H9 (cell line): ENCODE measurements around the gene NEDD9. TPM values are rescaled to one million over a fixed set of nuclear protein-coding genes. Genes with fewer than 3 reads are reported as not detected.

ENCODE experiments used
- DNase-seq: peaks from one replicate; pipeline ENCODE4 v3.0.0-alpha.2; 2017
- H2AFZ ChIP-seq: one replicate; pipeline ENCODE4 v1.6.1; 2013; ENCODE audit warnings: mild to moderate bottlenecking, low read length, control low read depth, moderate library complexity
- H2AK5ac ChIP-seq: 2 replicates; pipeline ENCODE4 v1.6.1; 2013; ENCODE audit warnings: low read length, control low read depth, mixed read lengths; ENCODE audit not compliant: insufficient read length
- H2BK120ac ChIP-seq: one replicate; pipeline ENCODE4 v1.6.1; 2013; ENCODE audit warnings: low read depth, mild to moderate bottlenecking, low read length, control low read depth, inconsistent platforms; ENCODE audit not compliant: poor library complexity, severe bottlenecking
- H2BK12ac ChIP-seq: 2 replicates; pipeline ENCODE4 v1.6.1; 2013; ENCODE audit warnings: low read length, control low read depth, mixed read lengths, low read depth; ENCODE audit not compliant: insufficient read length
- H2BK15ac ChIP-seq: 2 replicates; pipeline ENCODE4 v1.6.1; 2013; ENCODE audit warnings: low read depth, low read length, control low read depth
- H2BK20ac ChIP-seq: one replicate; pipeline ENCODE4 v1.6.1; 2013; ENCODE audit warnings: low read depth, mild to moderate bottlenecking, low read length, control low read depth, inconsistent platforms; ENCODE audit not compliant: poor library complexity, severe bottlenecking
- H2BK5ac ChIP-seq: 2 replicates; pipeline ENCODE4 v1.6.1; 2013; ENCODE audit warnings: low read length, control low read depth, mixed read lengths; ENCODE audit not compliant: insufficient read length
- H3K14ac ChIP-seq: 2 replicates; pipeline ENCODE4 v1.6.1; 2013; ENCODE audit warnings: low read length, control low read depth; ENCODE audit not compliant: insufficient read depth
- H3K18ac ChIP-seq: 2 replicates; pipeline ENCODE4 v1.6.1; 2013; ENCODE audit warnings: low read depth, mild to moderate bottlenecking, mixed read lengths, low read length, control low read depth; ENCODE audit not compliant: insufficient read length
- H3K23ac ChIP-seq: 2 replicates; pipeline ENCODE4 v1.6.1; 2013; ENCODE audit warnings: low read length, control low read depth, mixed read lengths, low read depth; ENCODE audit not compliant: insufficient read length
- H3K23me2 ChIP-seq: 2 replicates; pipeline ENCODE4 v1.6.1; 2013; ENCODE audit warnings: low read depth, mild to moderate bottlenecking, mixed read lengths, low read length, control low read depth; ENCODE audit not compliant: insufficient read length, poor library complexity, severe bottlenecking
- H3K27ac ChIP-seq: 2 replicates; pipeline ENCODE4 v1.5.1; 2013; ENCODE audit warnings: low read length, control low read depth, mixed read lengths, low read depth; ENCODE audit not compliant: insufficient read length
- H3K27me3 ChIP-seq: 2 replicates; pipeline ENCODE4 v1.6.1; 2013; ENCODE audit warnings: low read length, control low read depth, inconsistent platforms; ENCODE audit not compliant: insufficient read depth
- H3K4ac ChIP-seq: 2 replicates; pipeline ENCODE4 v1.6.1; 2013; ENCODE audit warnings: low read depth, mild to moderate bottlenecking, control low read depth, inconsistent platforms, low read length, moderate library complexity
- H3K4me1 ChIP-seq: 2 replicates; pipeline ENCODE4 v1.6.1; 2013; ENCODE audit warnings: low read length, control low read depth, inconsistent platforms; ENCODE audit not compliant: insufficient read depth
- H3K4me2 ChIP-seq: 2 replicates; pipeline ENCODE4 v1.6.1; 2013; ENCODE audit warnings: low read length, control low read depth, mixed read lengths; ENCODE audit not compliant: insufficient read length, insufficient read depth
- H3K56ac ChIP-seq: 2 replicates; pipeline ENCODE4 v1.6.1; 2013; ENCODE audit warnings: low read depth, mild to moderate bottlenecking, mixed read lengths, low read length, control low read depth; ENCODE audit not compliant: insufficient read length
- H3K79me1 ChIP-seq: 2 replicates; pipeline ENCODE4 v1.6.1; 2013; ENCODE audit warnings: low read depth, mild to moderate bottlenecking, moderate library complexity, low read length, control low read depth, inconsistent platforms; ENCODE audit not compliant: insufficient read depth, poor library complexity, severe bottlenecking
- H3K79me2 ChIP-seq: 2 replicates; pipeline ENCODE4 v1.6.1; 2013; ENCODE audit warnings: low read length, control low read depth, inconsistent platforms; ENCODE audit not compliant: insufficient read depth
- H3K9ac ChIP-seq: 2 replicates; pipeline ENCODE4 v1.6.1; 2013; ENCODE audit warnings: low read length, control low read depth, mixed read lengths; ENCODE audit not compliant: insufficient read length; ENCODE audit errors: extremely low read depth
- H3K9me3 ChIP-seq: one replicate; pipeline ENCODE4 v1.6.1; 2013; ENCODE audit warnings: low read depth, low read length, inconsistent platforms; ENCODE audit not compliant: control insufficient read depth
- H3T11ph ChIP-seq: one replicate; pipeline ENCODE4 v1.6.1; 2013; ENCODE audit warnings: mild to moderate bottlenecking, low read length, control low read depth, inconsistent platforms
- H4K20me1 ChIP-seq: one replicate; pipeline ENCODE4 v1.6.1; 2013; ENCODE audit not compliant: control insufficient read depth, insufficient read length, insufficient read depth
- H4K5ac ChIP-seq: 2 replicates; pipeline ENCODE4 v1.6.1; 2013; ENCODE audit warnings: low read depth, mild to moderate bottlenecking, mixed read lengths, low read length, control low read depth; ENCODE audit not compliant: insufficient read length
- H4K8ac ChIP-seq: replicated peaks from 2 replicates; pipeline ENCODE4 v1.6.1; 2013; ENCODE audit warnings: low read length, control low read depth, mixed read lengths, low read depth; ENCODE audit not compliant: insufficient read length
- H4K91ac ChIP-seq: 2 replicates; pipeline ENCODE4 v1.6.1; 2013; ENCODE audit warnings: low read depth, mild to moderate bottlenecking, moderate library complexity, mixed read lengths, low read length, control low read depth; ENCODE audit not compliant: insufficient read length
- H3K27ac Mint-ChIP-seq, 3 experiments: 2 replicates in 2 of 3; 3 replicates in 1 of 3; pipeline ENCODE4 v1.8.0; 2020 to 2021; ENCODE audit warnings: mixed read lengths in 3 of 3, mild to moderate bottlenecking in 1 of 3, moderate library complexity in 1 of 3
- H3K27me3 Mint-ChIP-seq: 2 replicates; pipeline ENCODE4 v1.8.0; 2021; ENCODE audit warnings: low read depth, mild to moderate bottlenecking, moderate library complexity, mixed read lengths
- H3K36me3 Mint-ChIP-seq, 3 experiments: 2 replicates in 2 of 3; 3 replicates in 1 of 3; pipeline ENCODE4 v1.8.0; 2020 to 2021; ENCODE audit warnings: low read depth in 3 of 3, mixed read lengths in 3 of 3; ENCODE audit not compliant: insufficient read depth in 1 of 3
- H3K4me1 Mint-ChIP-seq, 2 experiments: 2 replicates each; pipeline ENCODE4 v1.8.0; 2020; ENCODE audit warnings: mixed read lengths in 2 of 2
- H3K4me3 Mint-ChIP-seq, 2 experiments: 2 replicates in 1 of 2; 3 replicates in 1 of 2; pipeline ENCODE4 v1.8.0; 2020 to 2021; ENCODE audit warnings: mild to moderate bottlenecking in 2 of 2, mixed read lengths in 2 of 2, moderate library complexity in 1 of 2
- H3K9me3 Mint-ChIP-seq, 2 experiments: 2 replicates in 1 of 2; 3 replicates in 1 of 2; pipeline ENCODE4 v1.8.0; 2020; ENCODE audit warnings: mild to moderate bottlenecking in 2 of 2, mixed read lengths in 2 of 2, moderate library complexity in 1 of 2
- WGBS: extraction: QIAGEN DNeasy Blood & Tissue Kit; methylation state at CpG from one replicate; pipeline ENCODE4 v1.1.7; 2013; ENCODE audit warnings: missing lambda C conversion rate, low lambda C conversion rate, mixed read lengths; ENCODE audit not compliant: insufficient read length; ENCODE audit errors: extremely low coverage; 5-methylcytosine and 5-hydroxymethylcytosine counted together
- total RNA-seq: library from RNA; stranded (reverse); gene quantifications from 2 replicates; pipeline ENCODE4 v1.2.1, GENCODE V29; 2021
- TF ChIP-seq, protein P1 (sequence below): fragments of 200-600 bp; sonication (generic); conservative IDR thresholded peaks from 3 replicates; pipeline ENCODE4 v1.8.0; 2021; ENCODE audit warnings: antibody characterized with exemption, mild to moderate bottlenecking

Gene NEDD9
- total RNA-seq, 1 experiment from 2014 or later, result 5.5 TPM

DNA sequence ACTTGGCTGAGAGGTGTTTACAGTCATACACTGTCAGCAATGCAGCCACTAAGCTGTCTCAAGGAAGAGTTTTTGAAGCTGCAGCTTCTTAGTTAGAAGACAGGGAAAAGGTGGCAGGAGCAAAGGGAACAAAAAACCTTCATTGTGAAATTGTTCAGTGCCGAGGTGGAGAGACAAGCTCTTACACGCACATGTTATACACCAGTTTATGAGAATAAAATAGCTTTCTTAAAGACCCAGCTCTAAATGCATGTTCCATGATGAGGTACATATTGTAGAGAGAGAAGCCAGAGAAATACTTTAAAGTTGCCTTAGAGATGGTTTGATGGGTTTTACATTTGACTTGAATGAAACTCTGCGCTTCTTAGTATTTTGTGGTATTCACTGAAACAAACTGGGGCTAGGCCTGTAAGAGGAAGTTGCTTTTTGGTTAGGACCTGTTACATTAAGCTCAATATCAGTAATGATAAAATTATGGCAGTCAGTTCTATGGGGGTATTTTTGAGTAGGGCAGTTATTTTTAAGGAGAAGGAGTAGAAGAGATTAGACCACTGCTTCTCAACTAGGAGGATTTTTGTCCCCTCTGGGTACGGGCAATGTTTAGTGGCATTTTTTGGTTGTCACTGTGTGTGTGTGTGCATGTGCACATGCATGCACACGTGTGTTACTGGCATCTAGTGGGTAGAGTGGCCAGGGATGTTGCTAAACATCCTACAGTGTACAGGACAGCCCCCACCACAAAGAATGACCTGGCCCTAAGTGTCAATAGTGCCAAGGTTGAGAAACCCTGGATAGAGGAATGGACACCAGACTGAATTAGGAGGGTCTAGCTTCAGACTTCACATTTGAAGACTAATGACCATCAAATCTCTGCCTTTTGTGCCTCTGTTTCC lies 9.8 kb downstream of the NEDD9 start:
- Mint-ChIP-seq H3K9me3 (0 out of 5 replicates have a peak, but pooled peaks cover 0 to 3% of the 10 kb centered on the region in 2 experiments), H3K27me3 (no peaks in the 10 kb centered on the region), H3K4me1 (peaks cover 30 to 41% of the 10 kb centered on the region in 2 experiments), H3K27ac (peak overlapping the region in 1 of 3 experiments; percentile 24; a peak in 2 of 7 replicates), H3K4me3 (no peak overlapping the region), H3K36me3 (peaks cover 0 to 2% (median 0%) of the 10 kb centered on the region in 3 experiments; a peak in 2 of 7 replicates)
- peaks cover 3% of the 10 kb centered on the region; the same call in 1 of the 2 replicates for H3K79me2 ChIP-seq
- H3K23me2 ChIP-seq, result no peaks in the 10 kb centered on the region
- no peak overlapping the region for H4K5ac ChIP-seq
- no peaks in the 10 kb centered on the region for H3K27me3 ChIP-seq
- peaks cover 4% of the 10 kb centered on the region; the same call in 1 of the 2 replicates for H3K4me1 ChIP-seq
- H3K56ac ChIP-seq, result no peak overlapping the region
- H4K91ac ChIP-seq, result no peak overlapping the region
- H3K23ac ChIP-seq, result no peak overlapping the region
- no peak overlapping the region for H3K4me2 ChIP-seq
- no peak overlapping the region for H2BK12ac ChIP-seq
- WGBS, result no CpG with 5 or more reads among the region's 5 CpGs
- no peak overlapping the region for H2BK5ac ChIP-seq
- no peak overlapping the region for H3T11ph ChIP-seq
- H3K27ac ChIP-seq, result no peak overlapping the region
- no peaks in the 10 kb centered on the region for H3K9me3 ChIP-seq
- H3K4ac ChIP-seq, result no peak overlapping the region
- no peak overlapping the region for H3K18ac ChIP-seq
- no peak overlapping the region for H4K8ac ChIP-seq
- H3K14ac ChIP-seq, result no peak overlapping the region
- H3K9ac ChIP-seq, result no peak overlapping the region
- no peak overlapping the region for H2BK20ac ChIP-seq
- TF ChIP-seq, protein P1, sequence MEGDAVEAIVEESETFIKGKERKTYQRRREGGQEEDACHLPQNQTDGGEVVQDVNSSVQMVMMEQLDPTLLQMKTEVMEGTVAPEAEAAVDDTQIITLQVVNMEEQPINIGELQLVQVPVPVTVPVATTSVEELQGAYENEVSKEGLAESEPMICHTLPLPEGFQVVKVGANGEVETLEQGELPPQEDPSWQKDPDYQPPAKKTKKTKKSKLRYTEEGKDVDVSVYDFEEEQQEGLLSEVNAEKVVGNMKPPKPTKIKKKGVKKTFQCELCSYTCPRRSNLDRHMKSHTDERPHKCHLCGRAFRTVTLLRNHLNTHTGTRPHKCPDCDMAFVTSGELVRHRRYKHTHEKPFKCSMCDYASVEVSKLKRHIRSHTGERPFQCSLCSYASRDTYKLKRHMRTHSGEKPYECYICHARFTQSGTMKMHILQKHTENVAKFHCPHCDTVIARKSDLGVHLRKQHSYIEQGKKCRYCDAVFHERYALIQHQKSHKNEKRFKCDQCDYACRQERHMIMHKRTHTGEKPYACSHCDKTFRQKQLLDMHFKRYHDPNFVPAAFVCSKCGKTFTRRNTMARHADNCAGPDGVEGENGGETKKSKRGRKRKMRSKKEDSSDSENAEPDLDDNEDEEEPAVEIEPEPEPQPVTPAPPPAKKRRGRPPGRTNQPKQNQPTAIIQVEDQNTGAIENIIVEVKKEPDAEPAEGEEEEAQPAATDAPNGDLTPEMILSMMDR, result no peak
- H2BK120ac ChIP-seq, result no peak overlapping the region
- H2BK15ac ChIP-seq, result no peak overlapping the region
- DNase-seq, result no peak
- H4K20me1 ChIP-seq, result no peaks in the 10 kb centered on the region
- H2AK5ac ChIP-seq, result no peak overlapping the region
- H2AFZ ChIP-seq, result no peak overlapping the region
- H3K79me1 ChIP-seq, result peaks cover 4% of the 10 kb centered on the region
